Tibial nerve (tissue), 4 donors: ENCODE data around the gene EFCAB9. TPM values are rescaled to one million over a fixed set of nuclear protein-coding genes. Genes with fewer than 3 reads are reported as not detected.
A peak's percentile ranks its signal among the peaks of the same experiment; 100 is the strongest.

Experiments
- DNase-seq, 2 donors: peaks; one replicate each; pipeline ENCODE4 v3.0.0-alpha.2; 2019; ENCODE audit warnings: low spot score in 2 of 2
- H3K27ac ChIP-seq, 4 donors: fragments of 200-600 bp; sonication (generic) in 3 of 4; one replicate each; pipeline ENCODE4 v1.5.1; 2017 to 2019; ENCODE audit warnings: mild to moderate bottlenecking in 1 of 4
- H3K27me3 ChIP-seq, 2 donors: fragments of 200-600 bp; sonication (generic) in 1 of 2; one replicate each; pipeline versions ENCODE4 v1.5.1 to v1.6.0; 2017 to 2019
- H3K36me3 ChIP-seq, 3 donors: fragments of 200-600 bp; sonication (generic); one replicate each; pipeline ENCODE4 v1.5.1; 2018 to 2019
- H3K4me1 ChIP-seq, 4 donors: fragments of 200-600 bp; sonication (generic) in 3 of 4; one replicate each; pipeline ENCODE4 v1.5.1; 2017 to 2019
- H3K4me3 ChIP-seq, 4 donors: fragments of 200-600 bp; sonication (generic) in 3 of 4; one replicate each; pipeline ENCODE4 v1.5.1; 2017 to 2019; ENCODE audit warnings: mild to moderate bottlenecking in 1 of 4, moderate library complexity in 1 of 4
- H3K9me3 ChIP-seq, 4 donors: fragments of 200-600 bp; sonication (generic) in 3 of 4; one replicate each; pipeline ENCODE4 v1.5.1; 2017 to 2019
- EP300 ChIP-seq, 2 donors: sonication (generic); formaldehyde crosslinking; IDR thresholded peaks; one replicate each; pipeline ENCODE4 v1.6.1; 2017; ENCODE audit warnings: antibody characterized with exemption in 2 of 2, mild to moderate bottlenecking in 1 of 2
- POLR2A ChIP-seq, 2 donors: fragments of 450-650 bp; IDR thresholded peaks; one replicate each; pipeline ENCODE4 v1.6.1; 2017; ENCODE audit warnings: antibody characterized with exemption in 2 of 2, mild to moderate bottlenecking in 2 of 2, moderate library complexity in 2 of 2
- WGBS, 2 donors: methylation state at CpG; one replicate each; pipeline ENCODE4 v1.1.5; 2018; 5-methylcytosine and 5-hydroxymethylcytosine counted together
- total RNA-seq, 4 donors: library from RNA; depleted of rRNA; stranded (reverse); fragments of >200 nt; gene quantifications; one replicate each; pipeline ENCODE4 v1.1.0, GENCODE V29; 2016
- TF ChIP-seq, protein P1 (sequence below), 5 experiments: fragments of 200-600 bp in 3 of 5; fragments of 450-650 bp in 2 of 5; sonication (generic) in 3 of 5; IDR thresholded peaks; one replicate each; pipeline ENCODE4 v1.5.1; 2016 to 2019; ENCODE audit warnings: antibody characterized with exemption in 5 of 5, mild to moderate bottlenecking in 3 of 5, moderate library complexity in 2 of 5

The EFCAB9 gene
- total RNA-seq, 4 donors from 2014 or later = not detected

- H3K27ac ChIP-seq = peak overlapping the region in 2 of 4 donors; percentile 14 to 47
- TF ChIP-seq, protein P1, sequence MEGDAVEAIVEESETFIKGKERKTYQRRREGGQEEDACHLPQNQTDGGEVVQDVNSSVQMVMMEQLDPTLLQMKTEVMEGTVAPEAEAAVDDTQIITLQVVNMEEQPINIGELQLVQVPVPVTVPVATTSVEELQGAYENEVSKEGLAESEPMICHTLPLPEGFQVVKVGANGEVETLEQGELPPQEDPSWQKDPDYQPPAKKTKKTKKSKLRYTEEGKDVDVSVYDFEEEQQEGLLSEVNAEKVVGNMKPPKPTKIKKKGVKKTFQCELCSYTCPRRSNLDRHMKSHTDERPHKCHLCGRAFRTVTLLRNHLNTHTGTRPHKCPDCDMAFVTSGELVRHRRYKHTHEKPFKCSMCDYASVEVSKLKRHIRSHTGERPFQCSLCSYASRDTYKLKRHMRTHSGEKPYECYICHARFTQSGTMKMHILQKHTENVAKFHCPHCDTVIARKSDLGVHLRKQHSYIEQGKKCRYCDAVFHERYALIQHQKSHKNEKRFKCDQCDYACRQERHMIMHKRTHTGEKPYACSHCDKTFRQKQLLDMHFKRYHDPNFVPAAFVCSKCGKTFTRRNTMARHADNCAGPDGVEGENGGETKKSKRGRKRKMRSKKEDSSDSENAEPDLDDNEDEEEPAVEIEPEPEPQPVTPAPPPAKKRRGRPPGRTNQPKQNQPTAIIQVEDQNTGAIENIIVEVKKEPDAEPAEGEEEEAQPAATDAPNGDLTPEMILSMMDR (IDR thresholded peaks at IDR 0.05) = no peak
- TF ChIP-seq POLR2A (IDR thresholded peaks at IDR 0.05) = no peak
- TF ChIP-seq EP300 (IDR thresholded peaks at IDR 0.05) = no peak
- no peaks in the 10 kb centered on the region for H3K27me3 ChIP-seq
- no peak overlapping the region for H3K4me3 ChIP-seq
- peaks cover 0 to 92% (median 55%) of the 10 kb centered on the region in 4 donors for H3K4me1 ChIP-seq
- 38 to 55% methylated on average over 9 of the region's 9 CpGs for WGBS, 2 donors
- DNase-seq = no peak
- no peaks in the 10 kb centered on the region for H3K36me3 ChIP-seq
- no peaks in the 10 kb centered on the region for H3K9me3 ChIP-seq
Measured at GRCh38 chr5:172170251-172170701, 23.7 kb upstream of the EFCAB9 start.

DNA sequence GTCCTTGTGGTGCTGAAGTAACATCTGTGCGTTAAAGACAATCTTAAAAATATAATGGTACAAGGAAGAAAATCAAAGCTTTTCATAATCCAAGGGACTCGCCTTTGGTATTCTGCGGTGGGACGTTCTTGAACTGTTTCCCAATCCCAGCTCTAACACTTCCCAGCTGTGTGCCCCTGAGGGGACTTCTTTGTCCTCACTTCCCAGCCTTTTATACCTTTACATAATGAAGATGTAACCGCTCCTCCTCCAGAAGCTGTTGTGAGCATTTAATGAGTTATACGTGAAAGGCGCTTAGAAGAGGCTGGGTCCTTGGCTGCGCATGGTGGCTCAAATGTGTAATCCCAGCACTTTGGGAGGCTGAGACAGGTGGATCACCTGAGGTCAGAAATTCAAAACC is 22.9 kb upstream of the EFCAB9 start:
- no peak for DNase-seq
- Histone ChIP-seq H3K36me3 (no peaks in the 10 kb centered on the region), H3K9me3 (no peaks in the 10 kb centered on the region), H3K4me3 (no peak overlapping the region), H3K27me3 (no peaks in the 10 kb centered on the region), H3K27ac (peak overlapping the region in 2 of 4 donors; percentile 14 to 47), H3K4me1 (peaks cover 0 to 90% (median 51%) of the 10 kb centered on the region in 4 donors)
- 66 to 74% methylated on average over 8 of the region's 8 CpGs for WGBS, 2 donors
- TF ChIP-seq POLR2A (IDR thresholded peaks at IDR 0.05) = no peak
- TF ChIP-seq EP300 (IDR thresholded peaks at IDR 0.05) = no peak
- TF ChIP-seq, protein P1 (IDR thresholded peaks at IDR 0.05) = no peak

- 57 to 70% methylated on average over 12 of the region's 12 CpGs for WGBS, 2 donors
- Histone ChIP-seq H3K4me1 (peaks cover 0 to 71% (median 39%) of the 10 kb centered on the region in 4 donors), H3K4me3 (no peak overlapping the region), H3K9me3 (no peaks in the 10 kb centered on the region), H3K27me3 (no peaks in the 10 kb centered on the region), H3K36me3 (no peaks in the 10 kb centered on the region), H3K27ac (peak overlapping the region; percentile 8 to 88 (median 58))
- no peak for DNase-seq
- TF ChIP-seq, protein P1 (IDR thresholded peaks at IDR 0.05) = no peak
- TF ChIP-seq POLR2A (IDR thresholded peaks at IDR 0.05) = no peak
Measured at GRCh38 chr5:172172912-172173563, 20.9 kb upstream of the EFCAB9 start.

GRCh38 chr5:172173564-172174153 is 20.3 kb upstream of the EFCAB9 start:
- Histone ChIP-seq H3K36me3 (no peaks in the 10 kb centered on the region), H3K27ac (peak overlapping the region; percentile 8 to 88 (median 58)), H3K4me3 (no peak overlapping the region), H3K9me3 (no peaks in the 10 kb centered on the region), H3K4me1 (peaks cover 0 to 65% (median 37%) of the 10 kb centered on the region in 4 donors), H3K27me3 (no peaks in the 10 kb centered on the region)
- 63 to 73% methylated on average over 12 of the region's 12 CpGs for WGBS, 2 donors
- no peak for DNase-seq
- no peak for TF ChIP-seq POLR2A (IDR thresholded peaks at IDR 0.05)
- no peak for TF ChIP-seq EP300 (IDR thresholded peaks at IDR 0.05)
- TF ChIP-seq, protein P1 (IDR thresholded peaks at IDR 0.05) = no peak

DNA sequence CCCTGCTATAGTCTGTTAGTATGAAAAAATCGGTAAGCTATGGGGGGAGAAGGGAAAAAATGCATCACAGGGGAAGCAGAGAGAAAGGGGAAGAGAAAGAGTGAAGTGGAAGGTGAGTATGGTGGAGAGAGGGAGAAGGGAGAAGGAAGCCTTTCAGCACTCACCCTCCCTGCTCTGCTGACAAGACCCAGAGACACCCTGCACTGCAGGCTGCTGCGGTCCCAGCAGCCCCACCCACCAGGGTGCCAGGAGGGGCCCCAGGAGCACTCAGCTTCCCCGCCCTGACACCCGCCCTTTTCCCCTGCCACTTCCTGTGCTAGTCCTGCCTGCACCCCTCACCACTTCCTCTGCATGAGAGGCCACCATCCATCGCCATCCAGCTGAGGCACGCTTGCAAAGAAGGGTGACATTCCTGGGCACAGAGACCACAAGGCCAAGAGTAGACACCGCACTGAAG is 18.7 kb upstream of the EFCAB9 start:
- TF ChIP-seq EP300 (IDR thresholded peaks at IDR 0.05) (no peak), POLR2A (IDR thresholded peaks at IDR 0.05) (no peak)
- TF ChIP-seq, protein P1 (IDR thresholded peaks at IDR 0.05) = no peak
- no peaks in the 10 kb centered on the region for H3K27me3 ChIP-seq
- 39 to 52% methylated on average over 7 of the region's 7 CpGs for WGBS, 2 donors
- H3K4me3 ChIP-seq = peak overlapping the region in 2 of 4 donors; percentile 27 to 33
- H3K4me1 ChIP-seq = peaks cover 0 to 69% (median 33%) of the 10 kb centered on the region in 4 donors
- peak overlapping the region in 3 of 4 donors; percentile 65 to 88 (median 76) for H3K27ac ChIP-seq
- DNase-seq = no peak
- H3K36me3 ChIP-seq = no peaks in the 10 kb centered on the region
- H3K9me3 ChIP-seq = no peaks in the 10 kb centered on the region
